H9 (cell line): ENCODE measurements around the gene DAAM2. TPM values are rescaled to one million over a fixed set of nuclear protein-coding genes. Genes with fewer than 3 reads are reported as not detected.

Experiments
- DNase-seq: peaks from one replicate; pipeline ENCODE4 v3.0.0-alpha.2; 2017
- H2AFZ ChIP-seq: one replicate; pipeline ENCODE4 v1.6.1; 2013; ENCODE audit warnings: mild to moderate bottlenecking, low read length, control low read depth, moderate library complexity
- H2AK5ac ChIP-seq: 2 replicates; pipeline ENCODE4 v1.6.1; 2013; ENCODE audit warnings: low read length, control low read depth, mixed read lengths; ENCODE audit not compliant: insufficient read length
- H2BK120ac ChIP-seq: one replicate; pipeline ENCODE4 v1.6.1; 2013; ENCODE audit warnings: low read depth, mild to moderate bottlenecking, low read length, control low read depth, inconsistent platforms; ENCODE audit not compliant: poor library complexity, severe bottlenecking
- H2BK12ac ChIP-seq: 2 replicates; pipeline ENCODE4 v1.6.1; 2013; ENCODE audit warnings: low read length, control low read depth, mixed read lengths, low read depth; ENCODE audit not compliant: insufficient read length
- H2BK15ac ChIP-seq: 2 replicates; pipeline ENCODE4 v1.6.1; 2013; ENCODE audit warnings: low read depth, low read length, control low read depth
- H2BK20ac ChIP-seq: one replicate; pipeline ENCODE4 v1.6.1; 2013; ENCODE audit warnings: low read depth, mild to moderate bottlenecking, low read length, control low read depth, inconsistent platforms; ENCODE audit not compliant: poor library complexity, severe bottlenecking
- H2BK5ac ChIP-seq: 2 replicates; pipeline ENCODE4 v1.6.1; 2013; ENCODE audit warnings: low read length, control low read depth, mixed read lengths; ENCODE audit not compliant: insufficient read length
- H3K14ac ChIP-seq: 2 replicates; pipeline ENCODE4 v1.6.1; 2013; ENCODE audit warnings: low read length, control low read depth; ENCODE audit not compliant: insufficient read depth
- H3K18ac ChIP-seq: 2 replicates; pipeline ENCODE4 v1.6.1; 2013; ENCODE audit warnings: low read depth, mild to moderate bottlenecking, mixed read lengths, low read length, control low read depth; ENCODE audit not compliant: insufficient read length
- H3K23ac ChIP-seq: 2 replicates; pipeline ENCODE4 v1.6.1; 2013; ENCODE audit warnings: low read length, control low read depth, mixed read lengths, low read depth; ENCODE audit not compliant: insufficient read length
- H3K23me2 ChIP-seq: 2 replicates; pipeline ENCODE4 v1.6.1; 2013; ENCODE audit warnings: low read depth, mild to moderate bottlenecking, mixed read lengths, low read length, control low read depth; ENCODE audit not compliant: insufficient read length, poor library complexity, severe bottlenecking
- H3K27ac ChIP-seq: 2 replicates; pipeline ENCODE4 v1.5.1; 2013; ENCODE audit warnings: low read length, control low read depth, mixed read lengths, low read depth; ENCODE audit not compliant: insufficient read length
- H3K27me3 ChIP-seq: 2 replicates; pipeline ENCODE4 v1.6.1; 2013; ENCODE audit warnings: low read length, control low read depth, inconsistent platforms; ENCODE audit not compliant: insufficient read depth
- H3K4ac ChIP-seq: 2 replicates; pipeline ENCODE4 v1.6.1; 2013; ENCODE audit warnings: low read depth, mild to moderate bottlenecking, control low read depth, inconsistent platforms, low read length, moderate library complexity
- H3K4me1 ChIP-seq: 2 replicates; pipeline ENCODE4 v1.6.1; 2013; ENCODE audit warnings: low read length, control low read depth, inconsistent platforms; ENCODE audit not compliant: insufficient read depth
- H3K4me2 ChIP-seq: 2 replicates; pipeline ENCODE4 v1.6.1; 2013; ENCODE audit warnings: low read length, control low read depth, mixed read lengths; ENCODE audit not compliant: insufficient read length, insufficient read depth
- H3K56ac ChIP-seq: 2 replicates; pipeline ENCODE4 v1.6.1; 2013; ENCODE audit warnings: low read depth, mild to moderate bottlenecking, mixed read lengths, low read length, control low read depth; ENCODE audit not compliant: insufficient read length
- H3K79me1 ChIP-seq: 2 replicates; pipeline ENCODE4 v1.6.1; 2013; ENCODE audit warnings: low read depth, mild to moderate bottlenecking, moderate library complexity, low read length, control low read depth, inconsistent platforms; ENCODE audit not compliant: insufficient read depth, poor library complexity, severe bottlenecking
- H3K79me2 ChIP-seq: 2 replicates; pipeline ENCODE4 v1.6.1; 2013; ENCODE audit warnings: low read length, control low read depth, inconsistent platforms; ENCODE audit not compliant: insufficient read depth
- H3K9ac ChIP-seq: 2 replicates; pipeline ENCODE4 v1.6.1; 2013; ENCODE audit warnings: low read length, control low read depth, mixed read lengths; ENCODE audit not compliant: insufficient read length; ENCODE audit errors: extremely low read depth
- H3K9me3 ChIP-seq: one replicate; pipeline ENCODE4 v1.6.1; 2013; ENCODE audit warnings: low read depth, low read length, inconsistent platforms; ENCODE audit not compliant: control insufficient read depth
- H3T11ph ChIP-seq: one replicate; pipeline ENCODE4 v1.6.1; 2013; ENCODE audit warnings: mild to moderate bottlenecking, low read length, control low read depth, inconsistent platforms
- H4K20me1 ChIP-seq: one replicate; pipeline ENCODE4 v1.6.1; 2013; ENCODE audit not compliant: control insufficient read depth, insufficient read length, insufficient read depth
- H4K5ac ChIP-seq: 2 replicates; pipeline ENCODE4 v1.6.1; 2013; ENCODE audit warnings: low read depth, mild to moderate bottlenecking, mixed read lengths, low read length, control low read depth; ENCODE audit not compliant: insufficient read length
- H4K8ac ChIP-seq: replicated peaks from 2 replicates; pipeline ENCODE4 v1.6.1; 2013; ENCODE audit warnings: low read length, control low read depth, mixed read lengths, low read depth; ENCODE audit not compliant: insufficient read length
- H4K91ac ChIP-seq: 2 replicates; pipeline ENCODE4 v1.6.1; 2013; ENCODE audit warnings: low read depth, mild to moderate bottlenecking, moderate library complexity, mixed read lengths, low read length, control low read depth; ENCODE audit not compliant: insufficient read length
- H3K27ac Mint-ChIP-seq, 3 experiments: 2 replicates in 2 of 3; 3 replicates in 1 of 3; pipeline ENCODE4 v1.8.0; 2020 to 2021; ENCODE audit warnings: mixed read lengths in 3 of 3, mild to moderate bottlenecking in 1 of 3, moderate library complexity in 1 of 3
- H3K27me3 Mint-ChIP-seq: 2 replicates; pipeline ENCODE4 v1.8.0; 2021; ENCODE audit warnings: low read depth, mild to moderate bottlenecking, moderate library complexity, mixed read lengths
- H3K36me3 Mint-ChIP-seq, 3 experiments: 2 replicates in 2 of 3; 3 replicates in 1 of 3; pipeline ENCODE4 v1.8.0; 2020 to 2021; ENCODE audit warnings: low read depth in 3 of 3, mixed read lengths in 3 of 3; ENCODE audit not compliant: insufficient read depth in 1 of 3
- H3K4me1 Mint-ChIP-seq, 2 experiments: 2 replicates each; pipeline ENCODE4 v1.8.0; 2020; ENCODE audit warnings: mixed read lengths in 2 of 2
- H3K4me3 Mint-ChIP-seq, 2 experiments: 2 replicates in 1 of 2; 3 replicates in 1 of 2; pipeline ENCODE4 v1.8.0; 2020 to 2021; ENCODE audit warnings: mild to moderate bottlenecking in 2 of 2, mixed read lengths in 2 of 2, moderate library complexity in 1 of 2
- H3K9me3 Mint-ChIP-seq, 2 experiments: 2 replicates in 1 of 2; 3 replicates in 1 of 2; pipeline ENCODE4 v1.8.0; 2020; ENCODE audit warnings: mild to moderate bottlenecking in 2 of 2, mixed read lengths in 2 of 2, moderate library complexity in 1 of 2
- CTCF ChIP-seq: fragments of 200-600 bp; sonication (generic); conservative IDR thresholded peaks from 3 replicates; pipeline ENCODE4 v1.8.0; 2021; ENCODE audit warnings: antibody characterized with exemption, mild to moderate bottlenecking
- WGBS: extraction: QIAGEN DNeasy Blood & Tissue Kit; methylation state at CpG from one replicate; pipeline ENCODE4 v1.1.7; 2013; ENCODE audit warnings: missing lambda C conversion rate, low lambda C conversion rate, mixed read lengths; ENCODE audit not compliant: insufficient read length; ENCODE audit errors: extremely low coverage; 5-methylcytosine and 5-hydroxymethylcytosine counted together
- total RNA-seq: library from RNA; stranded (reverse); gene quantifications from 2 replicates; pipeline ENCODE4 v1.2.1, GENCODE V29; 2021

DAAM2 gene
- total RNA-seq, 1 experiment from 2014 or later: 1.1 TPM

- no peak overlapping the region for H4K5ac ChIP-seq
- no peak overlapping the region for H3K23ac ChIP-seq
- no peak overlapping the region for H3K18ac ChIP-seq
- no peak overlapping the region for H2BK15ac ChIP-seq
- no peaks in the 10 kb centered on the region for H3K23me2 ChIP-seq
- H4K20me1 ChIP-seq: no peaks in the 10 kb centered on the region
- H3K79me2 ChIP-seq: no peaks in the 10 kb centered on the region
- no peak overlapping the region for H4K8ac ChIP-seq
- no peak overlapping the region for H4K91ac ChIP-seq
- no peak overlapping the region for H2AFZ ChIP-seq
- H2BK120ac ChIP-seq: no peak overlapping the region
- Mint-ChIP-seq H3K9me3 (no peaks in the 10 kb centered on the region), H3K4me3 (no peak overlapping the region), H3K4me1 (peaks cover 19 to 20% of the 10 kb centered on the region in 2 experiments), H3K36me3 (no peaks in the 10 kb centered on the region; a peak in 1 of 7 replicates), H3K27me3 (no peaks in the 10 kb centered on the region), H3K27ac (peak overlapping the region in 1 of 3 experiments; percentile 71; a peak in 1 of 7 replicates)
- no peaks in the 10 kb centered on the region for H3K79me1 ChIP-seq
- H3T11ph ChIP-seq: no peak overlapping the region
- H2BK12ac ChIP-seq: no peak overlapping the region
- H3K56ac ChIP-seq: no peak overlapping the region
- H3K4ac ChIP-seq: no peak overlapping the region
- H3K27ac ChIP-seq: no peak overlapping the region
- no peak for TF ChIP-seq CTCF
- H3K4me2 ChIP-seq: no peak overlapping the region
- H2AK5ac ChIP-seq: no peak overlapping the region
- H3K14ac ChIP-seq: no peak overlapping the region
- no peak overlapping the region for H3K9ac ChIP-seq
- no peaks in the 10 kb centered on the region for H3K27me3 ChIP-seq
- H3K4me1 ChIP-seq: peaks cover 3% of the 10 kb centered on the region; the same call in 1 of the 2 replicates
- H3K9me3 ChIP-seq: no peaks in the 10 kb centered on the region
- WGBS: no CpG with 5 or more reads among the region's 10 CpGs
- no peak for DNase-seq
- H2BK20ac ChIP-seq: no peak overlapping the region
- H2BK5ac ChIP-seq: no peak overlapping the region
These were observed 15.0 kb upstream of the DAAM2 start for GRCh38 chr6:39777218-39777617.
